OCI-LY7 (cell line): ENCODE measurements around the gene MYL3.

Experiments
- EZH2phosphoT487 ChIP-seq: fragments of 200-600 bp; sonication (generic); IDR thresholded peaks from 2 replicates; pipeline ENCODE4 v1.6.1; 2018; ENCODE audit warnings: low read depth, borderline replicate concordance, mild to moderate bottlenecking, mixed run types, antibody characterized with exemption, low read length, moderate library complexity, mixed read lengths
- TF ChIP-seq, protein P1 (sequence below): fragments of 200-600 bp; sonication (generic); conservative IDR thresholded peaks from 2 replicates; pipeline ENCODE4 v1.5.1; 2014; ENCODE audit warnings: mild to moderate bottlenecking, antibody characterized with exemption, low read length, moderate library complexity, mixed read lengths

DNA sequence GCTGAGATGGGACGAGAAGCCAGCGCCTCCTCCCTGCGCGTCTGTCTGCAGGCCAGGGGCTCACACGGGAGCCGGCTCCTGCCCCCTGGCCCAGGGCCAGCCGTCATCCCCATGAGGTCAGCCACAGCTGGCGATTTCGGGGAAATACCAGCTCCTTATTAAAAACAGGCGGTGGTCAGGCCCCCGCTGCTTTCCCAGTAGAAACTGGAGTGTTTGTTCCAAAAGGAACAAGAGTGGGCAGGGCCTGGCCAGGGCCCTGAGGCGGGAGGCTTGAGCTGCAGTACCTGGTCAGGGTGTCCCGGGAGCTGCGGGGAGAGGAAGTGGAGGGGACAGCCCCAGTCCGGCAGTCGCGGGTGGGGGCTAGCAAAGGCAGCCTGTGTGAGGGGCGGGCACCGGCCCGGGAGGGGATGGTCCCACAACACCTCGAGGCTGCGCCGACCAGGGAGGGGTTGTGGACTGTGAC lies 17.8 kb downstream of the MYL3 start:
- TF ChIP-seq, protein P1, sequence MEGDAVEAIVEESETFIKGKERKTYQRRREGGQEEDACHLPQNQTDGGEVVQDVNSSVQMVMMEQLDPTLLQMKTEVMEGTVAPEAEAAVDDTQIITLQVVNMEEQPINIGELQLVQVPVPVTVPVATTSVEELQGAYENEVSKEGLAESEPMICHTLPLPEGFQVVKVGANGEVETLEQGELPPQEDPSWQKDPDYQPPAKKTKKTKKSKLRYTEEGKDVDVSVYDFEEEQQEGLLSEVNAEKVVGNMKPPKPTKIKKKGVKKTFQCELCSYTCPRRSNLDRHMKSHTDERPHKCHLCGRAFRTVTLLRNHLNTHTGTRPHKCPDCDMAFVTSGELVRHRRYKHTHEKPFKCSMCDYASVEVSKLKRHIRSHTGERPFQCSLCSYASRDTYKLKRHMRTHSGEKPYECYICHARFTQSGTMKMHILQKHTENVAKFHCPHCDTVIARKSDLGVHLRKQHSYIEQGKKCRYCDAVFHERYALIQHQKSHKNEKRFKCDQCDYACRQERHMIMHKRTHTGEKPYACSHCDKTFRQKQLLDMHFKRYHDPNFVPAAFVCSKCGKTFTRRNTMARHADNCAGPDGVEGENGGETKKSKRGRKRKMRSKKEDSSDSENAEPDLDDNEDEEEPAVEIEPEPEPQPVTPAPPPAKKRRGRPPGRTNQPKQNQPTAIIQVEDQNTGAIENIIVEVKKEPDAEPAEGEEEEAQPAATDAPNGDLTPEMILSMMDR: no peak
- no peak for TF ChIP-seq EZH2phosphoT487
